Mesenchymal stem cell (in vitro differentiated cells and primary cell): ENCODE results near the gene ASTN2.

ENCODE experiments used
- DNase-seq: peaks from one replicate; pipeline ENCODE4 v3.0.0-alpha.2; 2013
- H2AFZ ChIP-seq: one replicate; pipeline ENCODE4 v1.6.1; 2013; ENCODE audit warnings: low read depth, mild to moderate bottlenecking, control low read depth, inconsistent platforms, low read length, moderate library complexity
- H2AK5ac ChIP-seq: 2 replicates; pipeline ENCODE4 v1.6.1; 2013; ENCODE audit warnings: low read length, moderate library complexity, mild to moderate bottlenecking, inconsistent platforms; ENCODE audit not compliant: severe bottlenecking
- H2BK120ac ChIP-seq: one replicate; pipeline ENCODE4 v1.6.1; 2013; ENCODE audit warnings: low read depth, mild to moderate bottlenecking, inconsistent platforms, low read length, moderate library complexity
- H2BK12ac ChIP-seq, 2 experiments: one replicate each; pipeline ENCODE4 v1.6.1; 2013; ENCODE audit warnings: inconsistent platforms in 2 of 2, low read length in 2 of 2, mild to moderate bottlenecking in 2 of 2, moderate library complexity in 2 of 2, control low read depth in 1 of 2
- H2BK15ac ChIP-seq: one replicate; pipeline ENCODE4 v1.6.1; 2013; ENCODE audit warnings: mild to moderate bottlenecking, low read depth, inconsistent platforms; ENCODE audit not compliant: poor library complexity, severe bottlenecking
- H2BK5ac ChIP-seq: 2 replicates; pipeline ENCODE4 v1.6.1; 2013; ENCODE audit warnings: low read depth, mild to moderate bottlenecking, low read length, control low read depth, inconsistent platforms; ENCODE audit not compliant: poor library complexity, severe bottlenecking
- H3K14ac ChIP-seq, 2 experiments: one replicate each; pipeline ENCODE4 v1.6.1; 2013; ENCODE audit warnings: inconsistent platforms in 2 of 2, low read length in 2 of 2, control low read depth in 1 of 2, mild to moderate bottlenecking in 1 of 2, moderate library complexity in 1 of 2
- H3K18ac ChIP-seq, 2 experiments: one replicate each; pipeline ENCODE4 v1.6.1; 2013; ENCODE audit warnings: inconsistent platforms in 2 of 2, low read length in 2 of 2, control low read depth in 1 of 2, low read depth in 1 of 2, mild to moderate bottlenecking in 1 of 2
- H3K23ac ChIP-seq, 2 experiments: one replicate each; pipeline ENCODE4 v1.6.1; 2013; ENCODE audit warnings: inconsistent platforms in 2 of 2, low read length in 2 of 2, mild to moderate bottlenecking in 2 of 2, moderate library complexity in 2 of 2, control low read depth in 1 of 2
- H3K27ac ChIP-seq: 2 replicates; pipeline ENCODE4 v1.5.1; 2013; ENCODE audit warnings: mild to moderate bottlenecking, moderate library complexity, low read length, control low read depth, inconsistent platforms; ENCODE audit not compliant: poor library complexity, severe bottlenecking
- H3K27me3 ChIP-seq, 2 experiments: 2 replicates each; pipeline versions ENCODE4 v1.6.1 to v1.7.0; 2013; ENCODE audit warnings: low read length in 2 of 2, mild to moderate bottlenecking in 2 of 2, moderate library complexity in 2 of 2, control low read depth in 1 of 2, inconsistent platforms in 1 of 2; ENCODE audit not compliant: control insufficient read depth in 1 of 2, insufficient read depth in 1 of 2
- H3K36me3 ChIP-seq, 2 experiments: 2 replicates each; pipeline versions ENCODE4 v1.6.1 to v1.7.0; 2013; ENCODE audit warnings: low read length in 2 of 2, control low read depth in 1 of 2, inconsistent platforms in 1 of 2, low read depth in 1 of 2, mild to moderate bottlenecking in 1 of 2; ENCODE audit not compliant: insufficient read depth in 2 of 2, control insufficient read depth in 1 of 2
- H3K4ac ChIP-seq, 2 experiments: one replicate each; pipeline ENCODE4 v1.6.1; 2013; ENCODE audit warnings: inconsistent platforms in 2 of 2, low read length in 2 of 2, mild to moderate bottlenecking in 2 of 2, moderate library complexity in 2 of 2, control low read depth in 1 of 2, low read depth in 1 of 2
- H3K4me1 ChIP-seq: 2 replicates; pipeline ENCODE4 v1.6.1; 2013; ENCODE audit warnings: low read depth, low read length, control low read depth; ENCODE audit not compliant: control insufficient read depth, insufficient read depth
- H3K4me2 ChIP-seq: 2 replicates; pipeline ENCODE4 v1.6.1; 2013; ENCODE audit warnings: low read length, mild to moderate bottlenecking, inconsistent platforms; ENCODE audit not compliant: poor library complexity, severe bottlenecking
- H3K4me3 ChIP-seq, 2 experiments: 2 replicates each; pipeline versions ENCODE4 v1.5.1 to v1.7.0; 2013; ENCODE audit warnings: low read length in 2 of 2, mild to moderate bottlenecking in 2 of 2, control low read depth in 1 of 2, low read depth in 1 of 2; ENCODE audit not compliant: insufficient read depth in 1 of 2
- H3K79me1 ChIP-seq: replicated peaks from 2 replicates; pipeline ENCODE4 v1.6.1; 2013; ENCODE audit warnings: mild to moderate bottlenecking, control low read depth, low read length, inconsistent platforms; ENCODE audit not compliant: poor library complexity, severe bottlenecking
- H3K9ac ChIP-seq: 2 replicates; pipeline ENCODE4 v1.7.0; 2013; ENCODE audit warnings: mild to moderate bottlenecking, low read length, moderate library complexity
- H3K9me3 ChIP-seq: 2 replicates; pipeline ENCODE4 v1.7.0; 2013; ENCODE audit warnings: mild to moderate bottlenecking, low read length; ENCODE audit not compliant: control insufficient read depth
- H4K8ac ChIP-seq: one replicate; pipeline ENCODE4 v1.6.1; 2013; ENCODE audit warnings: inconsistent platforms, mild to moderate bottlenecking, low read length, moderate library complexity
- H4K91ac ChIP-seq: one replicate; pipeline ENCODE4 v1.6.1; 2013; ENCODE audit warnings: mild to moderate bottlenecking, low read length, inconsistent platforms
- WGBS: methylation state at CpG from one replicate; pipeline ENCODE4 v1.1.7; 2013; ENCODE audit warnings: mixed read lengths; 5-methylcytosine and 5-hydroxymethylcytosine counted together

ASTN2 gene

DNA sequence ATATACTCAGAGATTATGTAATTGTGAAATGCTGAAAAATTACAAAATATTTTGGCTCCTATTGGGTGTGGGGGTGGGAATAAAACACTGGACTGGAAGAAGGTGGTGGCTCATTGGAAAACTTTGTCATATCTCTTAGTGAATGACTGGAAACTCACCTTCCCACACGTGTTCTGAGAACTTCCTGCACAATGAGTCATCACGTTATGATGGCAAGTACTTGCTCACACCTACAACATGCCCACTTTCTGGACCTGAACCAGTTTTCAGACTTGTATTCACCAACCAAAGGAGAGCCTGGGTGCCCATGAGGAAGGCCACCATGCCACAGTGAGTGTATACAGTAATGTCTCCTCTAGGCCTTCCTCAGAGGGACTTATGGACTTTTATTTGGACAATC, 294.8 kb downstream of the ASTN2 start:
- H3K9me3 ChIP-seq: no peaks in the 10 kb centered on the region
- H3K14ac ChIP-seq: no peak overlapping the region
- H3K4me3 ChIP-seq: no peak overlapping the region
- no peak overlapping the region for H2BK15ac ChIP-seq
- H2BK12ac ChIP-seq: no peak overlapping the region
- no peak overlapping the region for H3K4me2 ChIP-seq
- no peak overlapping the region for H2BK120ac ChIP-seq
- H3K79me1 ChIP-seq: no peaks in the 10 kb centered on the region
- H2AFZ ChIP-seq: no peak overlapping the region
- no peak for DNase-seq
- no peak overlapping the region for H4K91ac ChIP-seq
- H3K9ac ChIP-seq: no peak overlapping the region
- no peak overlapping the region for H2BK5ac ChIP-seq
- no peaks in the 10 kb centered on the region for H3K36me3 ChIP-seq
- H3K27ac ChIP-seq: no peak overlapping the region
- 57% methylated on average over 2 of the region's 2 CpGs for WGBS
- H3K4ac ChIP-seq: no peak overlapping the region
- no peak overlapping the region for H3K18ac ChIP-seq
- H4K8ac ChIP-seq: no peak overlapping the region
- no peak overlapping the region for H3K23ac ChIP-seq
- no peak overlapping the region for H2AK5ac ChIP-seq
- H3K27me3 ChIP-seq: no peaks in the 10 kb centered on the region
- H3K4me1 ChIP-seq: no peaks in the 10 kb centered on the region

DNA sequence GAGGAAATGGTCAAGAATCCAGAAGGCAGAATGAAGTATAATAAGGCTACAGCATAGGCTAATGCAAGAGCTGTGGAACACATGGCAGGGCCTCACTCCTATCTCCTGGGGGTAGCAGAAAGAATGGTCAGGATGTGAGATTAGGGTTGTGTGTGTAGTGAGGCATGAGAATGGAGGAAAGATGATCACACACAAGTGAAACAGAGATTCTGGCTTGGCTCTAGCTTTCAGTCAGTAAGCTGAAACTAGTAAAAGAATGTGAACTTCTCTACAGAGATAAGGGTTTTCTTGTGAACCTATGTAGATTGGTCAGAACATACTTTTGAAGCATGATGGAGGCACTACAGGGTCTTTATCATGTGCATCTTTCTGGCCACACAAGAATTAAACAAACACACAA, 298.8 kb downstream of the ASTN2 start:
- Histone ChIP-seq H3K4ac (no peak overlapping the region), H3K18ac (no peak overlapping the region), H4K91ac (no peak overlapping the region), H3K4me3 (no peak overlapping the region), H3K36me3 (no peaks in the 10 kb centered on the region), H2AFZ (no peak overlapping the region), H2BK120ac (no peak overlapping the region), H3K27ac (no peak overlapping the region), H3K9me3 (no peaks in the 10 kb centered on the region), H2BK5ac (no peak overlapping the region), H3K79me1 (no peaks in the 10 kb centered on the region), H2AK5ac (no peak overlapping the region), H4K8ac (no peak overlapping the region), H3K14ac (no peak overlapping the region), H2BK15ac (no peak overlapping the region), H3K9ac (no peak overlapping the region), H3K4me2 (no peak overlapping the region), H3K4me1 (no peaks in the 10 kb centered on the region), H2BK12ac (no peak overlapping the region), H3K23ac (no peak overlapping the region), H3K27me3 (no peaks in the 10 kb centered on the region)
- no peak for DNase-seq

DNA sequence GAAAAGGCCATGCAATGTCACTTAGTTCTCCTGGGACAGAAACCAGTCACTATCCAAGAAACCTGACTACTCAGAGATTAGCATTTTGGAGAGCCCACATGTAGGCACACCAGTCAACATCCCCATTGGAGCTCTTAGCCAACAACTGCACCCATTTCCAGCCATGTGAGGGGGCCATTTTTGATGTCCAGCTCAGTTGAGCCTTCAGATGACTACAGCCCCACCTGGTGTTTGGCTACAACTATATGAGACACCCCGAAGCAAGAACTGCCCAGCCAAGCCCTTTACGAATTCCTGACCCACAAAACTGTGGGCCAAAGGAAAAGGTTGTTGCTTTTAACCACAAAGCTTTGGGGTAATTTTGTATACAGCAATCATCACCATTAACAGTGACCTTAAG, 300.1 kb downstream of the ASTN2 start:
- DNase-seq: no peak
- Histone ChIP-seq H3K4ac (no peak overlapping the region), H3K27me3 (no peaks in the 10 kb centered on the region), H3K4me3 (no peak overlapping the region), H3K18ac (no peak overlapping the region), H3K23ac (no peak overlapping the region), H3K79me1 (no peaks in the 10 kb centered on the region), H2AK5ac (no peak overlapping the region), H3K4me1 (no peaks in the 10 kb centered on the region), H2BK120ac (no peak overlapping the region), H3K9ac (no peak overlapping the region), H3K9me3 (no peaks in the 10 kb centered on the region), H2BK5ac (no peak overlapping the region), H2BK12ac (no peak overlapping the region), H2AFZ (no peak overlapping the region), H3K14ac (no peak overlapping the region), H3K27ac (no peak overlapping the region), H3K36me3 (no peaks in the 10 kb centered on the region), H4K8ac (no peak overlapping the region), H3K4me2 (no peak overlapping the region), H4K91ac (no peak overlapping the region), H2BK15ac (no peak overlapping the region)
- 25% methylated on average over 2 of the region's 2 CpGs for WGBS

DNA sequence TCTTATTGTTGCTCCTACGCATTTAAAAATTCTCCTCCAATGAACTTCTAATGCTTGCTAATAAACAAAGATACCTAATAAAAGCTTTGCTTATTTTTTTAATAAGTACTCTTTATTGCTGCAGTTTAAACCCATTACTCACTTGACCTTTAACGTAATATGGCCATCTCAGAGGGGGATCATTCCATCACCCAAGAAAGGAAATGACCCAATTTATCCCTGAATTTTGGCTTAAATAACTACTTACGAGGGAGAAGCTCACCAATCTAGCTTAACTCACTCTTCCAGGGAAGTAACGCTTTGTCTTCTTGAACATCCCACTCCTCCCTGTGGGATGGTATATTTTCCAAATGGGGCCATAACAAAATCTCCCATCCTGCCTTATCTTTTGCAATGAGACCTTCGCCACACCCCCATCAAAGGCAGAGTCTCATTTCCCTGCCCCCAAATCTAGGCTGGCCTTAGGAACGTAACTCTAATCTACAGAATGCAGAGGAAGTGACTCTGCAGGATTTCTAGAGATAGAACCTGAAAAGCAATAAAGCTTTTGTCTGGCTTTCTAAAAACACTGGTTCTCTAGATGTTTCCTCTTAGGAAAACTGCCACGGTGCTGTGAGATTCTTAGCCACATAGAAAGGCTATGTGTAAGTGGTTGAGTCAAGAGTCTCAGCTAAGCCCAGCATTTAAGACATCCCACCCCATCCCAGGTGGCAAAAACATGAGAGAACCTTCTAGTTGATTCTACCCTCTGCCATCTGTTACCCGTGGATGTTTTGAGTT, 310.0 kb downstream of the ASTN2 start:
- no peak overlapping the region for H3K4me3 ChIP-seq
- H2BK15ac ChIP-seq: no peak overlapping the region
- H3K4ac ChIP-seq: no peak overlapping the region
- no peak for DNase-seq
- H2BK12ac ChIP-seq: no peak overlapping the region
- no peak overlapping the region for H3K14ac ChIP-seq
- H2AFZ ChIP-seq: no peak overlapping the region
- no peak overlapping the region for H2BK5ac ChIP-seq
- H3K79me1 ChIP-seq: no peaks in the 10 kb centered on the region
- WGBS: 32% methylated on average over 7 of the region's 8 CpGs
- no peak overlapping the region for H2BK120ac ChIP-seq
- H3K9ac ChIP-seq: no peak overlapping the region
- H3K36me3 ChIP-seq: no peaks in the 10 kb centered on the region
- H3K18ac ChIP-seq: no peak overlapping the region
- H3K4me1 ChIP-seq: no peaks in the 10 kb centered on the region
- no peak overlapping the region for H2AK5ac ChIP-seq
- H4K91ac ChIP-seq: no peak overlapping the region
- H3K23ac ChIP-seq: no peak overlapping the region
- H3K9me3 ChIP-seq: no peaks in the 10 kb centered on the region
- no peak overlapping the region for H3K27ac ChIP-seq
- H3K27me3 ChIP-seq: no peaks in the 10 kb centered on the region
- H4K8ac ChIP-seq: no peak overlapping the region
- no peak overlapping the region for H3K4me2 ChIP-seq
